ENCODE data around the gene PKNOX2.

GRCh38 chr11:125313271-125314219, 149.0 kb downstream of the PKNOX2 start:
- TF ChIP-seq POLR2A (IDR thresholded peaks at IDR 0.05; ENCODE audit: low read length) (no peak), GATA1 (IDR thresholded peaks at IDR 0.05; ENCODE audit: low read depth, low read length) (no peak)
